Stimulated activated CD8-positive, alpha-beta memory T cell treated with anti-CD3 and anti-CD28 coated beads, Interleukin-15, amount 100 ng/mL, for 24 hours (primary cell): ENCODE results near the gene LRRC3C.
"Not testable (repeated sequence)": the region's sequence is repeated elsewhere in the genome, so short reads cannot be mapped to it uniquely, and the experiment has no call there.

Source experiments
- DNase-seq: peaks from one replicate; pipeline ENCODE4 v3.0.0-alpha.2; 2020; ENCODE audit warnings: low read depth

LRRC3C gene

GRCh38 chr17:39924691-39925055 is 2.9 kb upstream of the LRRC3C start:
- no peak for DNase-seq

- DNase-seq: no peak
Measured at GRCh38 chr17:39925282-39926134, 2.0 kb upstream of the LRRC3C start.

- DNase-seq: no peak
Measured at GRCh38 chr17:39926135-39926587, 1.4 kb upstream of the LRRC3C start.

GRCh38 chr17:39926588-39927100 is 888 bp upstream of the LRRC3C start:
- DNase-seq: no peak

- no peak for DNase-seq
Measured at GRCh38 chr17:39927929-39928857, 661 bp downstream of the LRRC3C start.

- DNase-seq: no peak
Measured at GRCh38 chr17:39928858-39929645, 1.5 kb downstream of the LRRC3C start.

- no peak for DNase-seq
Measured at GRCh38 chr17:39929646-39930407, 2.3 kb downstream of the LRRC3C start.

GRCh38 chr17:39933912-39934311 is 6.4 kb downstream of the LRRC3C start:
- no peak for DNase-seq

- no peak for DNase-seq
Measured at GRCh38 chr17:39934324-39934723, 6.8 kb downstream of the LRRC3C start.

GRCh38 chr17:39935909-39936308 is 8.4 kb downstream of the LRRC3C start:
- DNase-seq: no peak

- no peak for DNase-seq
Measured at GRCh38 chr17:39937447-39937846, 9.9 kb downstream of the LRRC3C start.

GRCh38 chr17:39938140-39938869 is 10.8 kb downstream of the LRRC3C start:
- no peak for DNase-seq

- DNase-seq: no peak
Measured at GRCh38 chr17:39939106-39939505, 11.6 kb downstream of the LRRC3C start.

GRCh38 chr17:39939588-39940419 is 12.3 kb downstream of the LRRC3C start:
- DNase-seq: no peak

GRCh38 chr17:39943702-39944392 is 16.3 kb downstream of the LRRC3C start:
- no peak for DNase-seq

- DNase-seq: no peak
Measured at GRCh38 chr17:39944393-39944711, 16.8 kb downstream of the LRRC3C start.

GRCh38 chr17:39946551-39947330 is 19.2 kb downstream of the LRRC3C start:
- DNase-seq: no peak

- DNase-seq: not testable (repeated sequence)
Measured at GRCh38 chr17:39948489-39948828, 20.9 kb downstream of the LRRC3C start.
